NCI-H446 treated with DMSO at 0.1 percent for 48 hours (cell line): ENCODE results near the gene NRBF2.
A peak's percentile ranks its signal among the peaks of the same experiment; 100 is the strongest.
"Not testable (repeated sequence)": the region's sequence is repeated elsewhere in the genome, so short reads cannot be mapped to it uniquely, and the experiment has no call there.

ENCODE experiments used
- DNase-seq: peaks from one replicate; lab custom pipeline; 2025; lab: John Stamatoyannopoulos, UW

The NRBF2 gene

GRCh38 chr10:63116452-63117072, 16.6 kb upstream of the NRBF2 start:
- DNase-seq, result no peak

- DNase-seq, result no peak
Measured at GRCh38 chr10:63119041-63119440, 14.1 kb upstream of the NRBF2 start.

GRCh38 chr10:63120554-63120953, 12.6 kb upstream of the NRBF2 start:
- peak; percentile 37 for DNase-seq

- DNase-seq, result no peak
Measured at GRCh38 chr10:63123727-63124362, 9.3 kb upstream of the NRBF2 start.

- DNase-seq, result no peak
Measured at GRCh38 chr10:63125459-63125858, 7.7 kb upstream of the NRBF2 start.

GRCh38 chr10:63128443-63128842, 4.7 kb upstream of the NRBF2 start:
- no peak for DNase-seq

GRCh38 chr10:63129888-63130287, 3.2 kb upstream of the NRBF2 start:
- no peak for DNase-seq

- no peak for DNase-seq
Measured at GRCh38 chr10:63132651-63133055, 475 bp upstream of the NRBF2 start.

- no peak for DNase-seq
Measured at GRCh38 chr10:63133821-63134557, 861 bp downstream of the NRBF2 start.

- no peak for DNase-seq
Measured at GRCh38 chr10:63137306-63137705, 4.2 kb downstream of the NRBF2 start.

- DNase-seq, result no peak
Measured at GRCh38 chr10:63140077-63140476, 6.9 kb downstream of the NRBF2 start.

- no peak for DNase-seq
Measured at GRCh38 chr10:63142136-63142535, 9.0 kb downstream of the NRBF2 start.

GRCh38 chr10:63143987-63144386, 10.9 kb downstream of the NRBF2 start:
- no peak for DNase-seq

- DNase-seq, result no peak
Measured at GRCh38 chr10:63145782-63146181, 12.7 kb downstream of the NRBF2 start.

- no peak for DNase-seq
Measured at GRCh38 chr10:63146503-63146902, 13.4 kb downstream of the NRBF2 start.

- no peak for DNase-seq
Measured at GRCh38 chr10:63150745-63151144, 17.6 kb downstream of the NRBF2 start.

GRCh38 chr10:63153868-63154545, 20.9 kb downstream of the NRBF2 start:
- not testable (repeated sequence) for DNase-seq

GRCh38 chr10:63154546-63155387, 21.6 kb downstream of the NRBF2 start:
- DNase-seq, result no peak

- no peak for DNase-seq
Measured at GRCh38 chr10:63155388-63156020, 22.4 kb downstream of the NRBF2 start.

- DNase-seq, result no peak
Measured at GRCh38 chr10:63156236-63156635, 23.1 kb downstream of the NRBF2 start.
